SK-N-SH (cell line): ENCODE results near the gene NEURL1. TPM values are rescaled to one million over a fixed set of nuclear protein-coding genes. Genes with fewer than 3 reads are reported as not detected.

Experiments
- CTCF ChIA-PET: fragments of 300-600, 350-600 bp; formaldehyde crosslinking; extraction: SDS; loops from one replicate; lab custom pipeline; 2021; lab: Yijun Ruan, JAX
- POLR2A ChIA-PET: fragments of 350-600 bp; sonication (Branson Sonifier 250); formaldehyde crosslinking; extraction: SDS; loops from one replicate; lab custom pipeline; 2020; ENCODE audit warnings: antibody characterized with exemption, inconsistent platforms; lab: Yijun Ruan, JAX
- DNase-seq: peaks from one replicate; pipeline ENCODE4 v3.0.0; 2012
- H2AFZ ChIP-seq: fragments of 200-600 bp; sonication (generic); 2 replicates; pipeline ENCODE4 v1.8.1; 2016; ENCODE audit warnings: antibody characterized with exemption, mild to moderate bottlenecking, low read depth
- H3F3A ChIP-seq: fragments of 200-600 bp; sonication (generic); replicated peaks from 2 replicates; pipeline ENCODE3; 2016; ENCODE audit warnings: antibody characterized with exemption, mild to moderate bottlenecking; ENCODE audit not compliant: insufficient read depth
- H3K27ac ChIP-seq, 2 experiments: fragments of 200-500 bp in 1 of 2; fragments of 200-600 bp in 1 of 2; sonication (Bioruptor generic) in 1 of 2; sonication (generic), shearing (Covaris generic) in 1 of 2; 2 replicates each; pipeline versions ENCODE4 v1.5.1 to v1.6.1; 2014 to 2016; ENCODE audit warnings: low read depth in 2 of 2, inconsistent platforms in 1 of 2, low read length in 1 of 2, mild to moderate bottlenecking in 1 of 2, mixed read lengths in 1 of 2
- H3K27me3 ChIP-seq: fragments of 200-600 bp; sonication (generic), shearing (Covaris generic); 2 replicates; pipeline ENCODE4 v1.6.1; 2016; ENCODE audit warnings: mixed run types; ENCODE audit not compliant: insufficient read depth
- H3K36me3 ChIP-seq, 2 experiments: fragments of 200-500 bp in 1 of 2; fragments of 200-600 bp in 1 of 2; sonication (Bioruptor generic) in 1 of 2; sonication (generic) in 1 of 2; replicated peaks in 1 of 2; 2 replicates each; pipeline versions ENCODE3 to v1.5.1; 2014 to 2016; ENCODE audit warnings: low read length in 1 of 2, mild to moderate bottlenecking in 1 of 2; ENCODE audit not compliant: insufficient read depth in 2 of 2, control insufficient read depth in 1 of 2
- H3K4me1 ChIP-seq, 2 experiments: fragments of 200-500 bp in 1 of 2; fragments of 200-600 bp in 1 of 2; sonication (Bioruptor generic) in 1 of 2; sonication (generic), shearing (Covaris generic) in 1 of 2; 2 replicates each; pipeline versions ENCODE4 v1.5.1 to v1.6.1; 2014 to 2016; ENCODE audit warnings: low read depth in 1 of 2, low read length in 1 of 2, mixed run types in 1 of 2; ENCODE audit not compliant: insufficient read depth in 2 of 2, control insufficient read depth in 1 of 2
- H3K4me2 ChIP-seq: fragments of 200-600 bp; sonication (generic), shearing (Covaris generic); 2 replicates; pipeline ENCODE4 v1.6.1; 2017; ENCODE audit warnings: mixed run types
- H3K4me3 ChIP-seq, 2 experiments: fragments of 200-500 bp in 1 of 2; fragments of 200-600 bp in 1 of 2; sonication (Bioruptor generic) in 1 of 2; sonication (generic), shearing (Covaris generic) in 1 of 2; 2 replicates each; pipeline versions ENCODE4 v1.5.1 to v1.8.1; 2014 to 2016; ENCODE audit warnings: low read depth in 2 of 2, inconsistent platforms in 1 of 2, low read length in 1 of 2, mild to moderate bottlenecking in 1 of 2, mixed read lengths in 1 of 2, moderate library complexity in 1 of 2
- H3K79me2 ChIP-seq: fragments of 200-600 bp; sonication (generic); 2 replicates; pipeline ENCODE4 v1.8.1; 2017; ENCODE audit warnings: mild to moderate bottlenecking; ENCODE audit not compliant: insufficient read depth
- H3K9ac ChIP-seq: fragments of 200-600 bp; sonication (generic); 2 replicates; pipeline ENCODE4 v1.6.1; 2017; ENCODE audit warnings: mixed run types
- H3K9me2 ChIP-seq: fragments of 200-600 bp; sonication (generic); 2 replicates; pipeline ENCODE4 v1.6.1; 2017; ENCODE audit warnings: mixed run types
- H3K9me3 ChIP-seq: fragments of 200-600 bp; sonication (generic); 2 replicates; pipeline ENCODE4 v1.6.1; 2017; ENCODE audit warnings: mixed run types, mild to moderate bottlenecking, moderate library complexity
- H4K20me1 ChIP-seq: fragments of 200-600 bp; sonication (generic); 2 replicates; pipeline ENCODE4 v1.6.1; 2017; ENCODE audit warnings: mild to moderate bottlenecking, mixed run types; ENCODE audit not compliant: insufficient read depth
- EP300 ChIP-seq, 2 experiments: IDR thresholded peaks; 2 replicates each; pipeline versions ENCODE4 v1.4.0 to v1.6.1; 2012; ENCODE audit warnings: borderline replicate concordance in 1 of 2, low read depth in 1 of 2, low read length in 1 of 2
- FOSL2 ChIP-seq: IDR thresholded peaks from 2 replicates; pipeline ENCODE4 v1.4.0; 2012; ENCODE audit warnings: low read depth, mild to moderate bottlenecking, moderate library complexity, borderline replicate concordance
- FOXJ3 ChIP-seq: sonication (generic); formaldehyde crosslinking; IDR thresholded peaks from 2 replicates; pipeline ENCODE4 v1.5.1; 2020; ENCODE audit warnings: mild to moderate bottlenecking, missing genetic modification reagents
- GATA2 ChIP-seq: sonication (generic); formaldehyde crosslinking; IDR thresholded peaks from 2 replicates; pipeline ENCODE4 v1.5.0; 2020; ENCODE audit warnings: mild to moderate bottlenecking, missing genetic modification reagents
- MEF2A ChIP-seq: IDR thresholded peaks from 2 replicates; pipeline ENCODE4 v1.4.0; 2012; ENCODE audit warnings: low read depth, borderline replicate concordance
- NFIC ChIP-seq: IDR thresholded peaks from 2 replicates; pipeline ENCODE4 v1.4.0; 2012; ENCODE audit warnings: borderline replicate concordance
- POLR2AphosphoS5 ChIP-seq: IDR thresholded peaks from 2 replicates; pipeline ENCODE4 v1.6.1; 2012; ENCODE audit warnings: low read depth, low read length
- RXRA ChIP-seq: IDR thresholded peaks from 2 replicates; pipeline ENCODE4 v1.4.0; 2012; ENCODE audit warnings: low read depth, mild to moderate bottlenecking, borderline replicate concordance
- SIN3A ChIP-seq: IDR thresholded peaks from 2 replicates; pipeline ENCODE4 v1.6.1; 2012; ENCODE audit warnings: low read depth, mild to moderate bottlenecking, low read length, moderate library complexity, borderline replicate concordance
- TEAD4 ChIP-seq: IDR thresholded peaks from 2 replicates; pipeline ENCODE4 v1.4.0; 2012; ENCODE audit warnings: mild to moderate bottlenecking, borderline replicate concordance; ENCODE audit not compliant: insufficient read depth
- USF2 ChIP-seq: fragments of 150-350 bp; IDR thresholded peaks from 2 replicates; pipeline ENCODE4 v1.6.1; 2017; ENCODE audit warnings: antibody characterized with exemption, low read length, low read depth, borderline replicate concordance
- YY1 ChIP-seq: IDR thresholded peaks from 2 replicates; pipeline ENCODE4 v1.4.0; 2012; ENCODE audit warnings: low read depth, mild to moderate bottlenecking
- WGBS: methylation state at CpG from one replicate; pipeline ENCODE4 v1.1.6; 2017; ENCODE audit warnings: low lambda C conversion rate; 5-methylcytosine and 5-hydroxymethylcytosine counted together
- polyA plus RNA-seq, 3 experiments: library from polyadenylated mRNA; depleted of rRNA; stranded (reverse); fragments of >200 nt; gene quantifications; 2 replicates each; pipeline ENCODE4 v1.2.3, GENCODE V29; 2012
- TF ChIP-seq, protein P1 (sequence below): IDR thresholded peaks from 2 replicates; pipeline ENCODE4 v1.4.0; 2012; ENCODE audit warnings: low read depth, borderline replicate concordance
- TF ChIP-seq, protein P2 (sequence below): fragments of 200-600 bp; sonication (generic); IDR thresholded peaks from 2 replicates; pipeline ENCODE4 v1.6.1; 2017; ENCODE audit warnings: antibody characterized with exemption, mild to moderate bottlenecking, moderate library complexity
- TF ChIP-seq, protein P3 (sequence below): IDR thresholded peaks from 2 replicates; pipeline ENCODE4 v1.4.0; 2012; ENCODE audit warnings: low read depth, borderline replicate concordance

Gene NEURL1
- polyA plus RNA-seq, 1 of the 3 experiments (the other 2 are of a cell fraction): 0.05 TPM

- DNase-seq: no peak
- H3K9ac ChIP-seq: no peak overlapping the region
- no peaks in the 10 kb centered on the region for H3K9me2 ChIP-seq
- H3K27ac ChIP-seq: peak overlapping the region in 1 of 2 experiments; percentile 99; a peak in 2 of 4 replicates
- H3K4me1 ChIP-seq: peaks cover 6 to 89% of the 10 kb centered on the region in 2 experiments; a peak in 3 of 4 replicates
- H3K9me3 ChIP-seq: no peaks in the 10 kb centered on the region
- no peaks in the 10 kb centered on the region for H3K27me3 ChIP-seq
- H4K20me1 ChIP-seq: no peaks in the 10 kb centered on the region
- H3K4me3 ChIP-seq: no peak overlapping the region
- H3K79me2 ChIP-seq: no peaks in the 10 kb centered on the region
- ChIA-PET CTCF (interaction anchor here (1.0 to 3.2 kb wide), 4 partner anchors 11 to 232 kb away, joined by 3 to 25 read pairs (median 4); no protein-coding TSS in a partner anchor), POLR2A (interaction anchor here (1.4 to 1.5 kb wide), 2 partner anchors 56 to 65 kb away, joined by 3 to 4 read pairs; no protein-coding TSS in a partner anchor)
- H3K4me2 ChIP-seq: no peak overlapping the region
- TF ChIP-seq POLR2AphosphoS5: no peak
- TF ChIP-seq, protein P1, sequence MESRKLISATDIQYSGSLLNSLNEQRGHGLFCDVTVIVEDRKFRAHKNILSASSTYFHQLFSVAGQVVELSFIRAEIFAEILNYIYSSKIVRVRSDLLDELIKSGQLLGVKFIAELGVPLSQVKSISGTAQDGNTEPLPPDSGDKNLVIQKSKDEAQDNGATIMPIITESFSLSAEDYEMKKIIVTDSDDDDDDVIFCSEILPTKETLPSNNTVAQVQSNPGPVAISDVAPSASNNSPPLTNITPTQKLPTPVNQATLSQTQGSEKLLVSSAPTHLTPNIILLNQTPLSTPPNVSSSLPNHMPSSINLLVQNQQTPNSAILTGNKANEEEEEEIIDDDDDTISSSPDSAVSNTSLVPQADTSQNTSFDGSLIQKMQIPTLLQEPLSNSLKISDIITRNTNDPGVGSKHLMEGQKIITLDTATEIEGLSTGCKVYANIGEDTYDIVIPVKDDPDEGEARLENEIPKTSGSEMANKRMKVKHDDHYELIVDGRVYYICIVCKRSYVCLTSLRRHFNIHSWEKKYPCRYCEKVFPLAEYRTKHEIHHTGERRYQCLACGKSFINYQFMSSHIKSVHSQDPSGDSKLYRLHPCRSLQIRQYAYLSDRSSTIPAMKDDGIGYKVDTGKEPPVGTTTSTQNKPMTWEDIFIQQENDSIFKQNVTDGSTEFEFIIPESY: no peak
- TF ChIP-seq MEF2A: no peak
- no peak for TF ChIP-seq USF2
- no peak for TF ChIP-seq SIN3A
- TF ChIP-seq YY1: no peak
- TF ChIP-seq EP300 (IDR thresholded peaks at IDR 0.05; ENCODE audit: borderline replicate concordance in 1 of 2, low read depth in 1 of 2, low read length in 1 of 2): no peak
- TF ChIP-seq, protein P2, sequence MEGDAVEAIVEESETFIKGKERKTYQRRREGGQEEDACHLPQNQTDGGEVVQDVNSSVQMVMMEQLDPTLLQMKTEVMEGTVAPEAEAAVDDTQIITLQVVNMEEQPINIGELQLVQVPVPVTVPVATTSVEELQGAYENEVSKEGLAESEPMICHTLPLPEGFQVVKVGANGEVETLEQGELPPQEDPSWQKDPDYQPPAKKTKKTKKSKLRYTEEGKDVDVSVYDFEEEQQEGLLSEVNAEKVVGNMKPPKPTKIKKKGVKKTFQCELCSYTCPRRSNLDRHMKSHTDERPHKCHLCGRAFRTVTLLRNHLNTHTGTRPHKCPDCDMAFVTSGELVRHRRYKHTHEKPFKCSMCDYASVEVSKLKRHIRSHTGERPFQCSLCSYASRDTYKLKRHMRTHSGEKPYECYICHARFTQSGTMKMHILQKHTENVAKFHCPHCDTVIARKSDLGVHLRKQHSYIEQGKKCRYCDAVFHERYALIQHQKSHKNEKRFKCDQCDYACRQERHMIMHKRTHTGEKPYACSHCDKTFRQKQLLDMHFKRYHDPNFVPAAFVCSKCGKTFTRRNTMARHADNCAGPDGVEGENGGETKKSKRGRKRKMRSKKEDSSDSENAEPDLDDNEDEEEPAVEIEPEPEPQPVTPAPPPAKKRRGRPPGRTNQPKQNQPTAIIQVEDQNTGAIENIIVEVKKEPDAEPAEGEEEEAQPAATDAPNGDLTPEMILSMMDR: no peak
- TF ChIP-seq NFIC: no peak
- no peak for TF ChIP-seq TEAD4
- no peak for TF ChIP-seq FOXJ3 (CRISPR knock-in tag)
- peaks cover 0 to 2% of the 10 kb centered on the region in 2 experiments for H3K36me3 ChIP-seq
- H3F3A ChIP-seq: no peaks in the 10 kb centered on the region
- H2AFZ ChIP-seq: no peak overlapping the region
- WGBS: 98% methylated on average over 4 of the region's 4 CpGs
These were observed 128.2 kb downstream of the NEURL1 start for GRCh38 chr10:103621783-103622125.

- no peak overlapping the region for H3K4me3 ChIP-seq
- no peak overlapping the region for H3K4me2 ChIP-seq
- no peak for DNase-seq
- H2AFZ ChIP-seq: no peak overlapping the region
- WGBS: 97% methylated on average over 18 of the region's 18 CpGs
- no peaks in the 10 kb centered on the region for H3K79me2 ChIP-seq
- H4K20me1 ChIP-seq: no peaks in the 10 kb centered on the region
- H3K27ac ChIP-seq: peak overlapping the region in 1 of 2 experiments; percentile 99; a peak in 2 of 4 replicates
- no peaks in the 10 kb centered on the region for H3K9me2 ChIP-seq
- ChIA-PET POLR2A (interaction anchor here (0.8 to 1.5 kb wide), 2 partner anchors 56 to 64 kb away, joined by 3 to 4 read pairs; no protein-coding TSS in a partner anchor), CTCF (interaction anchor here (0.9 to 3.2 kb wide), 6 partner anchors 12 to 231 kb away, joined by 3 to 25 read pairs (median 4); no protein-coding TSS in a partner anchor)
- no peak overlapping the region for H3K9ac ChIP-seq
- peaks cover 6 to 89% of the 10 kb centered on the region in 2 experiments; a peak in 3 of 4 replicates for H3K4me1 ChIP-seq
- H3K36me3 ChIP-seq: peaks cover 0 to 2% of the 10 kb centered on the region in 2 experiments
- H3F3A ChIP-seq: no peaks in the 10 kb centered on the region
- no peaks in the 10 kb centered on the region for H3K9me3 ChIP-seq
- no peaks in the 10 kb centered on the region for H3K27me3 ChIP-seq
- TF ChIP-seq GATA2 (CRISPR knock-in tag) (no peak), RXRA (no peak), FOSL2 (no peak), EP300 (IDR thresholded peaks at IDR 0.05; ENCODE audit: borderline replicate concordance in 1 of 2, low read depth in 1 of 2, low read length in 1 of 2) (no peak)
- TF ChIP-seq, protein P3, sequence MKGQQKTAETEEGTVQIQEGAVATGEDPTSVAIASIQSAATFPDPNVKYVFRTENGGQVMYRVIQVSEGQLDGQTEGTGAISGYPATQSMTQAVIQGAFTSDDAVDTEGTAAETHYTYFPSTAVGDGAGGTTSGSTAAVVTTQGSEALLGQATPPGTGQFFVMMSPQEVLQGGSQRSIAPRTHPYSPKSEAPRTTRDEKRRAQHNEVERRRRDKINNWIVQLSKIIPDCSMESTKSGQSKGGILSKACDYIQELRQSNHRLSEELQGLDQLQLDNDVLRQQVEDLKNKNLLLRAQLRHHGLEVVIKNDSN: no peak
- TF ChIP-seq, protein P2: no peak
These were observed 128.8 kb downstream of the NEURL1 start for GRCh38 chr10:103622286-103622685.
